Aorta (tissue), 5 donors: ENCODE results near the gene TAL2. TPM values are rescaled to one million over a fixed set of nuclear protein-coding genes. Genes with fewer than 3 reads are reported as not detected.
"Not testable (repeated sequence)": the region's sequence is repeated elsewhere in the genome, so short reads cannot be mapped to it uniquely, and the experiment has no call there.

Experiments used
- ATAC-seq: fragments of 200-7000 bp; cut with Tn5 transposase; one replicate; pipeline ENCODE4 v1.9.1; 2022; ENCODE audit warnings: moderate library complexity; ENCODE audit not compliant: low FRiP score
- DNase-seq, 2 donors: peaks; one replicate each; pipeline ENCODE4 v3.0.0-alpha.2; 2020
- H3K27ac ChIP-seq, 2 donors: one replicate each; pipeline ENCODE4 v1.5.1; 2013; ENCODE audit warnings: low read length in 2 of 2, mild to moderate bottlenecking in 2 of 2, moderate library complexity in 2 of 2, control low read depth in 1 of 2, inconsistent platforms in 1 of 2, low read depth in 1 of 2
- H3K27me3 ChIP-seq, 2 donors: one replicate each; pipeline ENCODE4 v1.6.1; 2013; ENCODE audit warnings: control low read depth in 1 of 2, low read length in 1 of 2, mild to moderate bottlenecking in 1 of 2, moderate library complexity in 1 of 2; ENCODE audit not compliant: insufficient read depth in 2 of 2, control insufficient read depth in 1 of 2
- H3K36me3 ChIP-seq, 2 donors: one replicate each; pipeline ENCODE4 v1.6.1; 2013; ENCODE audit warnings: control low read depth in 1 of 2, low read length in 1 of 2, mild to moderate bottlenecking in 1 of 2; ENCODE audit not compliant: insufficient read depth in 2 of 2, control insufficient read depth in 1 of 2
- H3K4me1 ChIP-seq, 2 donors: one replicate each; pipeline ENCODE4 v1.6.1; 2013; ENCODE audit warnings: low read length in 2 of 2, control low read depth in 1 of 2, mild to moderate bottlenecking in 1 of 2, moderate library complexity in 1 of 2; ENCODE audit not compliant: insufficient read depth in 2 of 2, control insufficient read depth in 1 of 2
- H3K4me3 ChIP-seq, 2 donors: one replicate each; pipeline ENCODE4 v1.5.1; 2013; ENCODE audit warnings: low read length in 2 of 2, control low read depth in 1 of 2, mild to moderate bottlenecking in 1 of 2
- H3K9me3 ChIP-seq: one replicate; pipeline ENCODE4 v1.6.1; 2013; ENCODE audit warnings: mild to moderate bottlenecking, low read length; ENCODE audit not compliant: control insufficient read depth
- WGBS, 2 donors: extraction: QIAGEN DNeasy Blood & Tissue Kit; methylation state at CpG; one replicate each; pipeline ENCODE4 v1.1.7; 2013; 5-methylcytosine and 5-hydroxymethylcytosine counted together
- intact Hi-C, 2 donors: fragments of 100-400 bp; cut with DNase I; formaldehyde crosslinking; loops; one replicate each; pipeline versions ENCODE4 v1.14.2 to v1.15.0; 2022
- polyA plus RNA-seq, 2 donors: library from polyadenylated mRNA; stranded (reverse); fragments of 200-250 nt; gene quantifications; one replicate each; pipeline ENCODE4 v1.2.3, GENCODE V29; 2013
- total RNA-seq, 2 donors: library from RNA; stranded (reverse); fragmentation: NEBNext Ultra II Directional; extraction: Animal tissue kit (Norgen Biotek cat#: 25700); gene quantifications; one replicate each; pipeline ENCODE4 v1.2.1, GENCODE V29; 2021
- donor health status: healthy with polysubstance abuse.
- donor health status: Bipolar disorder and iron deficiency.
- donor health status: DM: no; HTN: no; CAD: no.
- donor health status: DM: no; HTN: no; CAD: no.
- donor health status: DM: yes; HTN: yes; CAD: no.

TAL2 gene
- total and polyA plus RNA-seq, 4 donors = not detected

GRCh38 chr9:105697871-105698270 is 35.6 kb downstream of the TAL2 start:
- Histone ChIP-seq H3K9me3 (peaks cover 1% of the 10 kb centered on the region), H3K4me3 (no peak overlapping the region), H3K4me1 (no peaks in the 10 kb centered on the region), H3K27ac (no peak overlapping the region), H3K27me3 (no peaks in the 10 kb centered on the region), H3K36me3 (no peaks in the 10 kb centered on the region)
- 52 to 70% methylated on average over 4 of the region's 4 CpGs for WGBS, 2 donors
- DNase-seq (no peak), ATAC-seq (no peak)
- intact Hi-C loops = loop anchor here in 1 of 2 donors (10.0 kb wide), 1 partner anchor 253 kb away; the partner anchor contains the start of gene FSD1L

DNA sequence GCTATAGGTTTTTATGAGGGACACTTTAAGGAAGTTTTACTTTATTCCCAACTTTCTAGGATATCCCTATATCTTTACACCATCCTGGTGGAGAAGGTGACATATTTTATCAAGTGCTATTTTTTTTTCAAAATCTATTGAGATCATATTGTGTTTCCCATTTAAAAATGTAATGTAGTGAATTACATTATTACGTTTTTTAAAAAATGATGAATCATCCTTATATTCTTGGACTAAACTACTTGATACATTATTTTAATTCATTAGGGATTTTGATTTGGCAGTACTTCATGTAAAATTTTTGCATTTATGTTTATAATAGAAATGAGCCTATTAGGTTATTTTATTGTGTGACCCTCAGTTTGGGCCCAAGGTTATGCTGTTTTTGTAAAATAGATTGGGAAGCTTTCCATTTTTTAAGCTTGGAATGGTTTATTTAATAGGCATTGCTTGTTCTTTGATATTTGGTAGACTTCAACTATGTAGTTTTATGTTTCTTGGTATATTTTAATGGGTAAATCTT is 36.2 kb downstream of the TAL2 start:
- H3K36me3 ChIP-seq = no peaks in the 10 kb centered on the region

GRCh38 chr9:105700668-105701067 is 38.4 kb downstream of the TAL2 start:
- no peak for DNase-seq
- Histone ChIP-seq H3K4me1 (no peaks in the 10 kb centered on the region), H3K9me3 (peaks cover 1% of the 10 kb centered on the region), H3K4me3 (no peak overlapping the region), H3K36me3 (no peaks in the 10 kb centered on the region), H3K27me3 (no peaks in the 10 kb centered on the region), H3K27ac (no peak overlapping the region)
- ATAC-seq = no peak
- 94 to 100% methylated on average over 1 of the region's 1 CpG for WGBS, 2 donors
- intact Hi-C loops = no loop called here

More for the DNA sequence above, 36.2 kb downstream of the TAL2 start:
- ATAC-seq = no peak
- intact Hi-C loops = loop anchor here in 1 of 2 donors (10.0 kb wide), 1 partner anchor 254 kb away; the partner anchor contains the start of gene FSD1L
- WGBS, 2 donors = 81 to 94% methylated on average over 1 of the region's 1 CpG
- Histone ChIP-seq H3K27me3 (no peaks in the 10 kb centered on the region), H3K9me3 (peaks cover 1% of the 10 kb centered on the region), H3K27ac (no peak overlapping the region), H3K4me1 (no peaks in the 10 kb centered on the region), H3K4me3 (no peak overlapping the region)
- no peak for DNase-seq

GRCh38 chr9:105701145-105701544 is 38.9 kb downstream of the TAL2 start:
- Histone ChIP-seq H3K27ac (no peak overlapping the region), H3K27me3 (no peaks in the 10 kb centered on the region), H3K9me3 (peaks cover 1% of the 10 kb centered on the region), H3K36me3 (no peaks in the 10 kb centered on the region), H3K4me3 (no peak overlapping the region), H3K4me1 (no peaks in the 10 kb centered on the region)
- WGBS, 2 donors = 84 to 92% methylated on average over 2 of the region's 2 CpGs
- ATAC-seq = no peak
- intact Hi-C loops = no loop called here
- no peak for DNase-seq

GRCh38 chr9:105702207-105702606 is 40.0 kb downstream of the TAL2 start:
- H3K4me3 ChIP-seq = no peak overlapping the region
- no peaks in the 10 kb centered on the region for H3K4me1 ChIP-seq
- no peaks in the 10 kb centered on the region for H3K9me3 ChIP-seq
- WGBS, 2 donors = 2 to 90% methylated on average over 1 of the region's 1 CpG
- H3K36me3 ChIP-seq = no peaks in the 10 kb centered on the region
- no peak for DNase-seq
- H3K27ac ChIP-seq = no peak overlapping the region
- ATAC-seq = no peak
- H3K27me3 ChIP-seq = no peaks in the 10 kb centered on the region
- intact Hi-C loops = no loop called here

DNA sequence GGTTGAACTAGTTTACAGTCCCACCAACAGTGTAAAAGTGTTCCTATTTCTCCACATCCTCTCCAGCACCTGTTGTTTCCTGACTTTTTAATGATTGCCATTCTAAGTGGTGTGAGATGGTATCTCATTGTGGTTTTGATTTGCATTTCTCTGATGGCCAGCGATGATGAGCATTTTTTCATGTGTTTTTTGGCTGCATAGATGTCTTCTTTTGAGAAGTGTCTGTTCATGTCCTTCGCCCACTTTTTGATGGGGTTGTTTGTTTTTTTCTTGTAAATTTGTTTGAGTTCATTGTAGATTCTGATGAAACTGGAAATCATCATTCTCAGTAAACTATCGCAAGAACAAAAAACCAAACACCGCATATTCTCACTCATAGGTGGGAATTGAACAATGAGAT is 41.4 kb downstream of the TAL2 start:
- DNase-seq, H3K27ac ChIP-seq, H3K36me3 ChIP-seq, H3K4me1 ChIP-seq, H3K27me3 ChIP-seq, H3K4me3 ChIP-seq, ATAC-seq, intact Hi-C loops, H3K9me3 ChIP-seq: not testable (repeated sequence)
- WGBS, 2 donors = 92 to 96% methylated on average over 4 of the region's 4 CpGs

GRCh38 chr9:105706156-105706555 is 43.9 kb downstream of the TAL2 start:
- Histone ChIP-seq H3K4me1 (no peaks in the 10 kb centered on the region), H3K36me3 (no peaks in the 10 kb centered on the region), H3K27me3 (no peaks in the 10 kb centered on the region), H3K4me3 (no peak overlapping the region), H3K9me3 (no peaks in the 10 kb centered on the region), H3K27ac (no peak overlapping the region)
- DNase-seq (no peak), ATAC-seq (no peak)
- WGBS, 2 donors = 97 to 98% methylated on average over 8 of the region's 8 CpGs
- intact Hi-C loops = no loop called here

GRCh38 chr9:105708405-105708804 is 46.1 kb downstream of the TAL2 start:
- no peaks in the 10 kb centered on the region for H3K36me3 ChIP-seq
- H3K9me3 ChIP-seq = no peaks in the 10 kb centered on the region
- intact Hi-C loops = no loop called here
- 85% methylated on average over 3 of the region's 3 CpGs for WGBS, 2 donors
- no peak overlapping the region for H3K4me3 ChIP-seq
- DNase-seq = no peak
- H3K27ac ChIP-seq = no peak overlapping the region
- H3K4me1 ChIP-seq = no peaks in the 10 kb centered on the region
- H3K27me3 ChIP-seq = no peaks in the 10 kb centered on the region
- ATAC-seq = no peak

DNA sequence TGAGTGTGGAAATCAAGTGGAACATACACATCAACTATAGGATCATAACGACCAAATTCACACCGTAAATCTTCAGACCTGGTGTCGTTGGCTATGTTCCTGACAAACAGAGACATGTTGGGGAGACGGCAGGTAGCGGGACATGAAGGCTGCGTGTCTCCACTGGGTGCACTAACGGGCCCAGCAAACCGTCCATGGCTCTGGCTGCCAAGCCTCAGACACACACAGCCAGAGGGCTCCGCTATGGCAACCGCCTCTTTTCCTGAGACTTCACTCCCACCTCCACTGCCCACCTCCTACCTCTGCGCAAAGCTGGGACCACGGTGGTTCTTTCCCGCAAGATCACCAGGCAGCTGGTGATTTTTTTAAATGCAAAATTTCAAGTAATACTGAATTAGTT is 48.4 kb downstream of the TAL2 start:
- no peaks in the 10 kb centered on the region for H3K27me3 ChIP-seq
- no peak for DNase-seq
- intact Hi-C loops = no loop called here
- no peaks in the 10 kb centered on the region for H3K36me3 ChIP-seq
- no peak for ATAC-seq
- no peak overlapping the region for H3K4me3 ChIP-seq
- H3K4me1 ChIP-seq = no peaks in the 10 kb centered on the region
- no peak overlapping the region for H3K27ac ChIP-seq
- H3K9me3 ChIP-seq = no peaks in the 10 kb centered on the region
- 95 to 97% methylated on average over 13 of the region's 13 CpGs for WGBS, 2 donors
